Type B pancreatic cell (in vitro differentiated cells): ENCODE data around the gene PFDN2. TPM values are rescaled to one million over a fixed set of nuclear protein-coding genes. Genes with fewer than 3 reads are reported as not detected.

ENCODE experiments used
- DNase-seq: peaks from one replicate; pipeline ENCODE4 v3.0.0; 2021; ENCODE audit warnings: mixed read lengths; ENCODE audit not compliant: unreplicated experiment; ENCODE audit errors: extremely low spot score
- H3K27ac Mint-ChIP-seq: 2 replicates; pipeline ENCODE4 v1.8.0; 2021; ENCODE audit warnings: mild to moderate bottlenecking, mixed read lengths
- H3K27me3 Mint-ChIP-seq: 2 replicates; pipeline ENCODE4 v1.8.0; 2021; ENCODE audit warnings: mixed read lengths
- H3K36me3 Mint-ChIP-seq: 2 replicates; pipeline ENCODE4 v1.8.0; 2021; ENCODE audit warnings: mixed read lengths
- H3K4me1 Mint-ChIP-seq: one replicate; pipeline ENCODE4 v1.8.0; 2021; ENCODE audit warnings: mixed read lengths; ENCODE audit not compliant: unreplicated experiment
- H3K4me3 Mint-ChIP-seq: 2 replicates; pipeline ENCODE4 v1.8.0; 2021; ENCODE audit warnings: mild to moderate bottlenecking, mixed read lengths
- H3K9me3 Mint-ChIP-seq: 2 replicates; pipeline ENCODE4 v1.8.0; 2021; ENCODE audit warnings: mixed read lengths
- total RNA-seq: library from RNA; stranded (reverse); gene quantifications from 2 replicates; pipeline ENCODE4 v1.2.1, GENCODE V29; 2021; ENCODE audit warnings: low replicate concordance
- TF ChIP-seq, protein P1 (sequence below): fragments of 200-600 bp; sonication (generic); conservative IDR thresholded peaks from 2 replicates; pipeline ENCODE4 v1.5.0; 2021; ENCODE audit warnings: antibody characterized with exemption, mild to moderate bottlenecking

Gene PFDN2
- total RNA-seq, 1 donor from 2014 or later, result 50.9 TPM

DNA sequence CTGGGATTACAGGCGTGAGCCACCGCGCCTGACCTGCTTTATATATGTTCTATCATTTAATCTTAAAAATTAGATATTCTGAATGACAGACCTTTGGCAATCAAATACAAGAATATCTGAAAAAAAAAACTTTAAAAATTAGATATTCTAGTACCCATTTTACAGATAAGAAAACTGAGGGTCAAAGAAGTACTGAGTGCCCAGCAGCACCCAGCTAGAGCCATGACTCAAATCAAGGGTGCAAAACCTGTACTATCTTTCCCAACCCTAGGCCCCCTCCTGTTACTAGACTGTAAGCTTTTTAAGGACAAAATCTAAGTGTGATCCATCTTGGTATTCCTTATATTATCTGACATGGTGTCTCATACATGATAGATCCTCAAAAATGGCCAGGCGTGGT is 56.4 kb downstream of the PFDN2 start:
- no peak for DNase-seq
- Mint-ChIP-seq H3K9me3 (no peaks in the 10 kb centered on the region), H3K4me1 (no peaks in the 10 kb centered on the region), H3K36me3 (peaks cover 4% of the 10 kb centered on the region), H3K4me3 (no peak overlapping the region), H3K27ac (no peak overlapping the region), H3K27me3 (peaks cover 25% of the 10 kb centered on the region)
- TF ChIP-seq, protein P1, sequence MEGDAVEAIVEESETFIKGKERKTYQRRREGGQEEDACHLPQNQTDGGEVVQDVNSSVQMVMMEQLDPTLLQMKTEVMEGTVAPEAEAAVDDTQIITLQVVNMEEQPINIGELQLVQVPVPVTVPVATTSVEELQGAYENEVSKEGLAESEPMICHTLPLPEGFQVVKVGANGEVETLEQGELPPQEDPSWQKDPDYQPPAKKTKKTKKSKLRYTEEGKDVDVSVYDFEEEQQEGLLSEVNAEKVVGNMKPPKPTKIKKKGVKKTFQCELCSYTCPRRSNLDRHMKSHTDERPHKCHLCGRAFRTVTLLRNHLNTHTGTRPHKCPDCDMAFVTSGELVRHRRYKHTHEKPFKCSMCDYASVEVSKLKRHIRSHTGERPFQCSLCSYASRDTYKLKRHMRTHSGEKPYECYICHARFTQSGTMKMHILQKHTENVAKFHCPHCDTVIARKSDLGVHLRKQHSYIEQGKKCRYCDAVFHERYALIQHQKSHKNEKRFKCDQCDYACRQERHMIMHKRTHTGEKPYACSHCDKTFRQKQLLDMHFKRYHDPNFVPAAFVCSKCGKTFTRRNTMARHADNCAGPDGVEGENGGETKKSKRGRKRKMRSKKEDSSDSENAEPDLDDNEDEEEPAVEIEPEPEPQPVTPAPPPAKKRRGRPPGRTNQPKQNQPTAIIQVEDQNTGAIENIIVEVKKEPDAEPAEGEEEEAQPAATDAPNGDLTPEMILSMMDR, result no peak

DNA sequence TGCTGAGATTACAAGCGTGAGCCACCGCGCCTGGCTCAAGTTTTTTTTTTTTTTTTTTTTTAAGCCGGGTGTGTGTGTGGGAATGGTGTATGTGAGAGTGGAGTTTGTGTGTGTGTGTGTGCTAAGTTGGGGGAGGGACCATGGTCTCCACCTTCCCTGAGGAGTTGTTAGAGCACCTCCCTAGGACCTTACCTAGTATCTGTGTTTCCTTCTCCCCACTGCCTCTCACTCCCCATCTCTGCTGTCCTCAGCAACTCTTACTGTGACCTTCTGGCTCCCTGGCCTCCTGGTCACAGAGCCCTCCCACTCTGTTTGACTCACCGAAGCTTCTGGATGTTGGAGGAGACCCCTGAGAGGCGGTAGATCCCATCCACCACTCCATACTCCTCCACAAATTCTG is 58.5 kb downstream of the PFDN2 start:
- Mint-ChIP-seq H3K4me3 (no peak overlapping the region), H3K27ac (no peak overlapping the region)

DNA sequence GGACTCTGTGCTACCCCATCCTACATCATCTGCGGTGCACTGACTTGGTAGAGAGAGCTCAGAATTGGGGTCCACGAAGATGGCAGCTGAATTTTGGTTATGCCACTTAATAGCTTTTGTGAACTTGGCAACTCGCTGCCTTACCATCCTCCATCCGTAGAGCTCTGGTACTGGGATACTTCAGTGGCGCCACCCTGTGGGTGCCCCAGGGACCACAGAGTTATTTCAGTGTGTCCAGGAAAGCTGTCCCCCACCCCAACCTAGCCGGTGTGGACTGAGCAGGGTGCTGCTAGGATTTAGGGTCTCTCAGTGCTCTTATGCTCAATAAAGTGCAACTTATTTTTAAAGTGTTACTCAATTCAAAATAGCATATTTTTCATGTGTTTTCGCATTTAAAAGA is 63.0 kb downstream of the PFDN2 start:
- no peaks in the 10 kb centered on the region for H3K4me1 Mint-ChIP-seq
- no peaks in the 10 kb centered on the region for H3K9me3 Mint-ChIP-seq
- no peak for DNase-seq
- TF ChIP-seq, protein P1, result no peak
- H3K4me3 Mint-ChIP-seq, result no peak overlapping the region
- peaks cover 4% of the 10 kb centered on the region for H3K27me3 Mint-ChIP-seq
- H3K27ac Mint-ChIP-seq, result no peak overlapping the region
- H3K36me3 Mint-ChIP-seq, result peaks cover 5% of the 10 kb centered on the region

More for the DNA sequence above, 58.5 kb downstream of the PFDN2 start:
- Mint-ChIP-seq H3K27me3 (peaks cover 22% of the 10 kb centered on the region), H3K36me3 (peaks cover 5% of the 10 kb centered on the region), H3K9me3 (no peaks in the 10 kb centered on the region), H3K4me1 (no peaks in the 10 kb centered on the region)
- TF ChIP-seq, protein P1, result no peak
- DNase-seq, result no peak

DNA sequence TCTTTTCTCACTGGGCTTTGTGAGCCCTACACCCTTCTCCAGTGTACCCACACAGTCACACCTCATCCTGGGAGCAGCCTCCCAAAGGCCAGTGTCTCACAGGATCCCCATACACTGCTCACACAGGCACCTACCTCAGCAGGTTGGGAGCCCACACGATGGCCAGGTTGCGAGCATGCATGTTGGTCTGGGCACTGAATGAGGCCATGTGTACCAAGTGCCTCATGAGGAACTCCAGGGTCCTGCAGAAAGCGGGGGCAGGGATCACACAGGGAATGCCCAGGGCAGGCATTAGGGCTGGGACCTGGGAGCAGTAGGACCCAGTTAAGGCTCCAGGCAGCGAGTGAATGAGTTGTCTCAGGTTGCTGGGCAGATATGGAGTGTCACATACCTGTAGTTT is 63.6 kb downstream of the PFDN2 start:
- H3K4me3 Mint-ChIP-seq, result no peak overlapping the region
- DNase-seq, result no peak
- no peak overlapping the region for H3K27ac Mint-ChIP-seq
- TF ChIP-seq, protein P1, result no peak
- peaks cover 4% of the 10 kb centered on the region for H3K27me3 Mint-ChIP-seq
- no peaks in the 10 kb centered on the region for H3K4me1 Mint-ChIP-seq
- peaks cover 5% of the 10 kb centered on the region for H3K36me3 Mint-ChIP-seq
- no peaks in the 10 kb centered on the region for H3K9me3 Mint-ChIP-seq

DNA sequence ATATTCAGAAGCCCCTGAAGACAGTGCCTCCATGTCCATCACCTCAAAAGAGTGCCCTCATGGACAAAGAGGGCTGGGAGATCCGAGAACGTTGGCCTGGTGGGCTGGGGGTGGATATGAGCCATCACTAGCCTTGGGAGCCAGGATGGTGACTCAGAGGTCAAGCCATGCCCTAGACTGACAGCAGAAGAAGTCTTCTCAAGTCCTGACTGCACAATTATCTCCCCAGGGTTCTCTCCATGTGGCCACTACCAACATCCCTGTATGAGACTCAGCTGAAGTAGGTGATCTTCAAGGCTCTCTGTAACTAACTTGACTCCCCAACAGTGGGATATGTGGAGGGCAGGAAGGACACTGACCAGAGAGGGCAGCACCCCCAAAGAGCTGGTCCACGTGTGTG is 64.9 kb downstream of the PFDN2 start:
- no peak overlapping the region for H3K4me3 Mint-ChIP-seq
- H3K36me3 Mint-ChIP-seq, result peaks cover 12% of the 10 kb centered on the region
- no peaks in the 10 kb centered on the region for H3K4me1 Mint-ChIP-seq
- peaks cover 4% of the 10 kb centered on the region for H3K27me3 Mint-ChIP-seq
- peaks cover 5% of the 10 kb centered on the region for H3K9me3 Mint-ChIP-seq
- TF ChIP-seq, protein P1, result no peak
- no peak overlapping the region for H3K27ac Mint-ChIP-seq
- no peak for DNase-seq

DNA sequence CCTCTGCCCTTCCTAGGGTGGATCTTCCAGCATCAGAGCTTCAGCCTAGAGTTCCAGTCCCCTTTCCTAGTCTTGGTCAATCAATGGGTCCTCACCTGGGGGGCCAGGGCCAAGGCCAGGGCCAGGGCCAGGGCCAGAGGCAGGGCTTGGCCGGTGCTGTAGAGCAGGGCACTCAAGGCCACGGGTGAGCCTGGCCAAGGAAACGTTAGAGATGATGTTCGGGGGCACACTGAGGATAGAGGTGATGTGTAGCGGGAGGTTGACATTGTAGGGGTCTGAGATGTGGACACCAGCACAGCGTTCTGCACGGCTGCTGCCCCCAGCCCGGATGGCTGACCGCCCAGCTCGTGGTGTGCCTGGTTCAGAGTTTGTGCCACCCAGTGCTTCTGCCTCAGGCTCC is 66.6 kb downstream of the PFDN2 start:
- no peak overlapping the region for H3K4me3 Mint-ChIP-seq
- H3K27me3 Mint-ChIP-seq, result no peaks in the 10 kb centered on the region

More for the DNA sequence above, 66.6 kb downstream of the PFDN2 start:
- Mint-ChIP-seq H3K9me3 (peaks cover 9% of the 10 kb centered on the region), H3K4me1 (no peaks in the 10 kb centered on the region), H3K36me3 (peaks cover 11% of the 10 kb centered on the region), H3K27ac (no peak overlapping the region)
- TF ChIP-seq, protein P1, result no peak
- DNase-seq, result no peak
